Measurements from ENCODE around the gene PDZRN3. TPM values are rescaled to one million over a fixed set of nuclear protein-coding genes. Genes with fewer than 3 reads are reported as not detected.

Gene PDZRN3
- total and polyA plus RNA-seq, 2 experiments from 2014 or later = 22.3 to 35.6 TPM

DNA sequence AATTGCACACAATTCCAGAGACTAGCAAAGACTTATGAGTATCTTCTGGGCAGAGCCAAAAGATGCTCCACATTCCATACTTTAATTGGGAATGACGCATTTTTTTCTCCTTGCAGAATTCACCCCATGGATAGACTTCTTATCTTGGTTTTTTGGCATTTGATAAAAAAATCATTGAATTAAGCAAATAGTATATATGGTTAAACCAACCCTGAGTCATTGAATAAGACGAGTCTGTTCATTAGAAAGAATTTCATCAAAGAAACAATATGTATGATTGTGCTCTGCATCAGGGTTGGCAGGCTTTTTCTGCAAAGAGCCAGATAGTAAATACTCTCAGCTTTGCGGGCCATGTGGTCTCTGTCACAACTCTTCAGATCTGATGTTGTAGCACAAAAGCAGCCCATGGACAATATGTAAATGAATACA is 9.2 kb upstream of the PDZRN3 start:
- Histone ChIP-seq H3K9me3 (ENCODE audit: low read depth) (no peaks in the 10 kb centered on the region), H3K4me3 (no peak overlapping the region), H3K79me2 (ENCODE audit: insufficient read depth) (no peaks in the 10 kb centered on the region), H3K9me2 (ENCODE audit: insufficient read depth) (no peaks in the 10 kb centered on the region), H3K9ac (no peak overlapping the region), H4K20me1 (ENCODE audit: insufficient read depth) (no peaks in the 10 kb centered on the region), H3K4me1 (ENCODE audit: insufficient read depth) (peaks cover 18% of the 10 kb centered on the region), H3K27ac (no peak overlapping the region), H2AFZ (no peak overlapping the region), H3K27me3 (replicated peaks; ENCODE audit: insufficient read depth) (no peaks in the 10 kb centered on the region), H3K36me3 (ENCODE audit: low read depth) (no peaks in the 10 kb centered on the region), H3F3A (ENCODE audit: insufficient read depth) (peaks cover 25% of the 10 kb centered on the region), H3K4me2 (ENCODE audit: unreplicated experiment) (no peak overlapping the region)
- DNase-seq = no peak
- in situ Hi-C loops (cut with MboI) = no loop called here
- WGBS, 2 experiments (ENCODE audit: low coverage in 1 of 2, low lambda C conversion rate in 2 of 2, missing lambda C conversion rate in 2 of 2) = 88% methylated on average over 3 of the region's 3 CpGs
- TF ChIP-seq EZH2 (IDR thresholded peaks at IDR 0.05; ENCODE audit: insufficient read depth, poor library complexity, severe bottlenecking) (no peak), EZH2phosphoT487 (IDR thresholded peaks at IDR 0.05; ENCODE audit: insufficient read depth, low read depth) (no peak)

DNA sequence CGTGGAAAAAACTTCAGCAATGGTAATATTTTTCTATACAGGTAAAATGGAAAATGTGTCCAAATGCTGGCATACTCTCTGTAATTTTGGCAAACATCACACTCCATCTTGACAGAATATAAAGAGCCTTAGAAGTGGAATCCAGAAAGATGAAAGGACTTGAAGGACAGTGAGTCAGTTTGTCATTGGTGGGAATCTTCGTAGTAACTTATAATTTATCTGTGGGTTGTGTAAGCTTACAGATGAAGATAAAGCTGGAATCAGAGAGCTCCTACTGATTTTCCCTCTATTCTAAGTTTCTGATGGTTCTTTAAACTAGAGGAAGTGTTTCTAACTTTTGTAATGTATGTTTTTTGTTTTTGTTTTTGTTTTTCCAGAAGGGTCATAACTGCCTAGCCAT is 8.7 kb upstream of the PDZRN3 start:
- Histone ChIP-seq H3F3A (ENCODE audit: insufficient read depth) (peaks cover 24% of the 10 kb centered on the region), H3K36me3 (ENCODE audit: low read depth) (no peaks in the 10 kb centered on the region), H3K27me3 (replicated peaks; ENCODE audit: insufficient read depth) (no peaks in the 10 kb centered on the region), H3K79me2 (ENCODE audit: insufficient read depth) (no peaks in the 10 kb centered on the region), H3K9me2 (ENCODE audit: insufficient read depth) (no peaks in the 10 kb centered on the region), H2AFZ (peak overlapping the region; percentile 31), H3K4me1 (ENCODE audit: insufficient read depth) (peaks cover 18% of the 10 kb centered on the region), H4K20me1 (ENCODE audit: insufficient read depth) (no peaks in the 10 kb centered on the region), H3K27ac (no peak overlapping the region), H3K9ac (no peak overlapping the region), H3K4me2 (ENCODE audit: unreplicated experiment) (no peak overlapping the region), H3K4me3 (no peak overlapping the region), H3K9me3 (ENCODE audit: low read depth) (no peaks in the 10 kb centered on the region)
- in situ Hi-C loops (cut with MboI) = no loop called here
- TF ChIP-seq EZH2 (IDR thresholded peaks at IDR 0.05; ENCODE audit: insufficient read depth, poor library complexity, severe bottlenecking) = no peak
- TF ChIP-seq EZH2phosphoT487 (IDR thresholded peaks at IDR 0.05; ENCODE audit: insufficient read depth, low read depth) = no peak
- WGBS, 2 experiments (ENCODE audit: low coverage in 1 of 2, low lambda C conversion rate in 2 of 2, missing lambda C conversion rate in 2 of 2) = 7 to 20% methylated on average over 2 of the region's 2 CpGs
- no peak for DNase-seq

DNA sequence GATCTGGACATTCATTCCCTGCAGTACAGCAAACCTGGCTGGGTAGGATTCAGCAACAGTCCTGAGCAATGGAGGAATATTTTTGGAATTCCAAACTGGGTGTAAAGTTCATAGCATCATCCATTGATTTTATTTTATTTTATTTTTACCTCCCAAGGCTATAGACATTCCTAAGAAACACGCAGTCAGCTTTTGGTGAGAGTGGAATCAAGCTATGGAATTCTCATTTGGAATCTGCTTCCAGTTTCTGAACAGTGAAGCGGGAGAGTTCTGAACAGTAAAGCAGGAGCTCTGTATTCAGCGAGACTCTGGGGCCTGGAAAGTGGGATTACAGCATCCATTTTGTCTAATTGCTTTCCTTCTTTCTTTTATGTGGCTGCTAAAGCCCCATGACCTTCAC is 1.4 kb upstream of the PDZRN3 start:
- 85% methylated on average over 3 of the region's 3 CpGs for WGBS, 2 experiments (ENCODE audit: low coverage in 1 of 2, low lambda C conversion rate in 2 of 2, missing lambda C conversion rate in 2 of 2)
- Histone ChIP-seq H3K9ac (peak overlapping the region; percentile 85), H3K36me3 (ENCODE audit: low read depth) (no peaks in the 10 kb centered on the region), H3K27me3 (replicated peaks; ENCODE audit: insufficient read depth) (no peaks in the 10 kb centered on the region), H3K4me3 (peak overlapping the region; percentile 94), H3K4me2 (ENCODE audit: unreplicated experiment) (peak overlapping the region; percentile 94), H3K4me1 (ENCODE audit: insufficient read depth) (peaks cover 22% of the 10 kb centered on the region), H3K27ac (no peak overlapping the region), H3K9me2 (ENCODE audit: insufficient read depth) (no peaks in the 10 kb centered on the region), H3K79me2 (ENCODE audit: insufficient read depth) (peaks cover 36% of the 10 kb centered on the region), H2AFZ (peak overlapping the region; percentile 94), H4K20me1 (ENCODE audit: insufficient read depth) (no peaks in the 10 kb centered on the region), H3K9me3 (ENCODE audit: low read depth) (no peaks in the 10 kb centered on the region), H3F3A (ENCODE audit: insufficient read depth) (peaks cover 7% of the 10 kb centered on the region; the same call in 1 of the 2 replicates)
- no peak for DNase-seq
- in situ Hi-C loops (cut with MboI) = no loop called here
- TF ChIP-seq EZH2phosphoT487 (IDR thresholded peaks at IDR 0.05; ENCODE audit: insufficient read depth, low read depth) (no peak), EZH2 (IDR thresholded peaks at IDR 0.05; ENCODE audit: insufficient read depth, poor library complexity, severe bottlenecking) (no peak)

DNA sequence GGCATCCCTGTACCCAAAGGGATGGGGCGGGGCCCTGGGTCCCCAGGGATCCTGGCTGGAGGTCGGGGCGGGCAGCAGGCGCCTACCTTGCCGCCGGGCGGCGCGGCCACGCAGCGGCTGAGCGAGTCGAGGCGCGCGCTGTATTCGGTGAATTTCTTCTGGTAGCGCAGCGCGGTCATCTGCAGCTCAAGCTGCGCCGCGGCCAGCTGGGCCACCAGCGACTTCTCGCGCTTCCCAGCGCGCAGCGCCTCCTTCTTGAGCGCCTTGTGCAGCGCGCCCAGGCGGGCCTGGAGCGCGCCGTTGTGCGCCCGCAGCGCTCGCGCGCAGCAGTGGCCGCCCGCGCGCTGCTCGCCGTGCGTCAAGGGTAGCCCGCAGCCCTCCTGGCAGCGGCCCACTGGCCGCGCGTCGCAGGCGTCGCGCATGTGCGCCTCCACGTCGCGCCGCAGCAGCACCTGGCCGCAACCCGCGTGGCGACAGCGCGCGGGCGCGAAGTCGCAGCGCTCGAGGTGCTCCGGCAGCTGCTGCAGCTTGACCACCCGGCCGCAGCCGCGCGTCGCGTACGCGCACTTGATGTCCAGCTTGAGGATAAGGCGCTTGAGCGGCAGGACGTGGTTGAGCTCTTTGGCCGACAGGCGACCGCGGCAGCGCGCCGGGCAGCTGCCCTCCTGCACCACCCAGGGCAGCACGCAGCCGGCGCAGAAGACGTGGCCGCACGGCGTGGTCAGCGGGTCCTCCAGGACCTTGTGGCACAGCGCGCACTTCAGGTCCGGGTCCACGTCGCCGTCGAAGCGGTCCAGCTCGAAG is 522 bp downstream of the PDZRN3 start:
- H3K4me3 ChIP-seq = peak overlapping the region; percentile 94
- WGBS, 2 experiments (ENCODE audit: low coverage in 1 of 2, low lambda C conversion rate in 2 of 2, missing lambda C conversion rate in 2 of 2) = 0 to 1% methylated on average over 38 to 69 of the region's 112 CpGs
- H3K36me3 ChIP-seq (ENCODE audit: low read depth) = no peaks in the 10 kb centered on the region
- peaks cover 27% of the 10 kb centered on the region for H3K4me1 ChIP-seq (ENCODE audit: insufficient read depth)
- peaks cover 54% of the 10 kb centered on the region for H3K79me2 ChIP-seq (ENCODE audit: insufficient read depth)
- H2AFZ ChIP-seq = peak overlapping the region; percentile 94
- no peak for TF ChIP-seq EZH2phosphoT487 (IDR thresholded peaks at IDR 0.05; ENCODE audit: insufficient read depth, low read depth)
- TF ChIP-seq EZH2 (IDR thresholded peaks at IDR 0.05; ENCODE audit: insufficient read depth, poor library complexity, severe bottlenecking) = no peak
- peak; percentile 94 for DNase-seq
- peak overlapping the region; percentile 86 for H3K27ac ChIP-seq
- peaks cover 7% of the 10 kb centered on the region; the same call in 1 of the 2 replicates for H3F3A ChIP-seq (ENCODE audit: insufficient read depth)
- H3K9ac ChIP-seq = peak overlapping the region; percentile 85
- H4K20me1 ChIP-seq (ENCODE audit: insufficient read depth) = no peaks in the 10 kb centered on the region
- H3K4me2 ChIP-seq (ENCODE audit: unreplicated experiment) = peak overlapping the region; percentile 94
- H3K9me3 ChIP-seq (ENCODE audit: low read depth) = no peaks in the 10 kb centered on the region
- no peaks in the 10 kb centered on the region for H3K27me3 ChIP-seq (replicated peaks; ENCODE audit: insufficient read depth)
- in situ Hi-C loops (cut with MboI) = no loop called here
- H3K9me2 ChIP-seq (ENCODE audit: insufficient read depth) = no peaks in the 10 kb centered on the region
